Body of pancreas (tissue), 4 donors: Measurements from ENCODE around the gene BANP.

Experiments used
- POLR2A ChIP-seq, 3 donors: fragments of 450-650 bp; IDR thresholded peaks; one replicate each; pipeline ENCODE4 v1.6.1; 2016; ENCODE audit warnings: antibody characterized with exemption in 3 of 3, mild to moderate bottlenecking in 2 of 3
- TF ChIP-seq, protein P1 (sequence below), 7 experiments: fragments of 450-650 bp in 4 of 7; fragments of 200-600 bp in 3 of 7; sonication (generic) in 3 of 7; IDR thresholded peaks; one replicate each; pipeline ENCODE4 v1.5.1; 2016 to 2019; ENCODE audit warnings: antibody characterized with exemption in 7 of 7

DNA sequence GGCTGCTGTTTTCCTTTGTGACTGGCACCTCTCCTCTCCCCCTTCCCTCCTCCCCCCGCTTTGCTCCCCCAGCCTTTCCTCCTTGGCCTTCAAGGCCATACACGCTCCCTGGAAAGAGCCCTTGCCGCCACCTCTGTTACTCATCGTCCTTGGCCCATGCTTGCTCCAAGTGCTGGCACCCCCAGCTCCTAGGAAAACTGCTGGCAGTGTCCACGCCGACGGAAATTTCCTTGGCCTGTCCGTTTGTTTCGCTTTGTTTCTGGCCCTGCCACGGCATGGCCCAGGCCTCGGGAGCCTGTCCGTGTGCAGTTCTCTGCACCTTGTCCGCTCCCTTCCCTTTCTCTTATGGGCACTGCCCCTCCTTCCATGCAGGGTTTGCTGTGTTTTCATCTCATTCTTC lies 32.9 kb upstream of the BANP start:
- TF ChIP-seq, protein P1, sequence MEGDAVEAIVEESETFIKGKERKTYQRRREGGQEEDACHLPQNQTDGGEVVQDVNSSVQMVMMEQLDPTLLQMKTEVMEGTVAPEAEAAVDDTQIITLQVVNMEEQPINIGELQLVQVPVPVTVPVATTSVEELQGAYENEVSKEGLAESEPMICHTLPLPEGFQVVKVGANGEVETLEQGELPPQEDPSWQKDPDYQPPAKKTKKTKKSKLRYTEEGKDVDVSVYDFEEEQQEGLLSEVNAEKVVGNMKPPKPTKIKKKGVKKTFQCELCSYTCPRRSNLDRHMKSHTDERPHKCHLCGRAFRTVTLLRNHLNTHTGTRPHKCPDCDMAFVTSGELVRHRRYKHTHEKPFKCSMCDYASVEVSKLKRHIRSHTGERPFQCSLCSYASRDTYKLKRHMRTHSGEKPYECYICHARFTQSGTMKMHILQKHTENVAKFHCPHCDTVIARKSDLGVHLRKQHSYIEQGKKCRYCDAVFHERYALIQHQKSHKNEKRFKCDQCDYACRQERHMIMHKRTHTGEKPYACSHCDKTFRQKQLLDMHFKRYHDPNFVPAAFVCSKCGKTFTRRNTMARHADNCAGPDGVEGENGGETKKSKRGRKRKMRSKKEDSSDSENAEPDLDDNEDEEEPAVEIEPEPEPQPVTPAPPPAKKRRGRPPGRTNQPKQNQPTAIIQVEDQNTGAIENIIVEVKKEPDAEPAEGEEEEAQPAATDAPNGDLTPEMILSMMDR (IDR thresholded peaks at IDR 0.05), result no peak
- TF ChIP-seq POLR2A (IDR thresholded peaks at IDR 0.05), result peak in 1 of 3 donors; percentile 12
